ENCODE data around the gene RAI1.

GRCh38 chr17:17766077-17766743 lies 85.0 kb downstream of the RAI1 start:
- TF ChIP-seq CTCF (IDR thresholded peaks at IDR 0.05) (no peak), POLR2A (IDR thresholded peaks at IDR 0.05) (no peak)

Data from lower leg skin (tissue), 3 donors.